OCI-M2 (cell line): ENCODE results near the gene PTPN18.
"Not testable (repeated sequence)": the region's sequence is repeated elsewhere in the genome, so short reads cannot be mapped to it uniquely, and the experiment has no call there.

ENCODE experiments used
- DNase-seq: peaks from one replicate; lab custom pipeline; 2025; ENCODE audit not compliant: unreplicated experiment; lab: John Stamatoyannopoulos, UW

The PTPN18 gene

GRCh38 chr2:130380096-130380934 lies 24.5 kb downstream of the PTPN18 start:
- no peak for DNase-seq

GRCh38 chr2:130381145-130381544 lies 25.3 kb downstream of the PTPN18 start:
- DNase-seq = no peak

GRCh38 chr2:130381619-130382018 lies 25.8 kb downstream of the PTPN18 start:
- no peak for DNase-seq

GRCh38 chr2:130382313-130382917 lies 26.6 kb downstream of the PTPN18 start:
- no peak for DNase-seq

DNA sequence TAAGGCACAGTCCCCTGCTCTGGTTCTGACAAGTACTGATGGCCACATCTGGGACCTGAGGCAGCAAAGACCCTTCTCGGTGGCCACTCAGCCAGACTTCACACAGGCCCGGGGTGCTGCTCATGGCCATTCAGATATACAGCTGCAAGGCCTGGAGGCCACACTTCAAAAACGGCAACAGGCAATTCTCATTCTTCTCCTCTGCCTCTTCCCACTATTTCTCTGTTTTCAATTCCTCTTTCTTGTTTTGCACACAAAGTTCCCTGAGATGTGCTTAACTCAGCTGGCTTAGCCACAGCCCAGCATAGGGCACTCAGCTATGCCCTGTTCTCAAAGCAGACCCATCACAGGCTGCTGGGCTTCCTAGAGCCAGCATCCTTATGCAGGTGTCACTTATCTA lies 29.9 kb downstream of the PTPN18 start:
- DNase-seq = no peak

- DNase-seq = no peak
Observed at GRCh38 chr2:130387071-130387400, 31.2 kb downstream of the PTPN18 start.

DNA sequence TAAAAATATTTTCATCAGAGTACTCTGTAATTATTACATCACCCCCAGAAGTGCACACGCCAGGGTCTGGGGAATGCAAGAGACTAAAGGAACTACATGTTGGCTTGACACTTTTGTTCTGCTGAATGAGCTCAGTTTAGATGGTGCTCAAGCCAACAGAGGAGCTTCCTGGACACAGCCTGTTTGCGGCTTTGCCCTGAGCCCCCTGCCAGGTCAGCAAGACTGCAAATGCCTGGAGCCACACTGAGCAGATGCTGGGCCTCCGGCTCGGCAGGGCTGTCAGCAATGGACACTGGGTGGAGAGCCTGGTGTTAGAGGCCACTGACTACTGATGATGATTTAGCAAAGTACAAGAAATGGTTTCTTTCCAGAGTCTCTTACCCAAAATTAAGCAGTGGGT lies 31.9 kb downstream of the PTPN18 start:
- DNase-seq = no peak

DNA sequence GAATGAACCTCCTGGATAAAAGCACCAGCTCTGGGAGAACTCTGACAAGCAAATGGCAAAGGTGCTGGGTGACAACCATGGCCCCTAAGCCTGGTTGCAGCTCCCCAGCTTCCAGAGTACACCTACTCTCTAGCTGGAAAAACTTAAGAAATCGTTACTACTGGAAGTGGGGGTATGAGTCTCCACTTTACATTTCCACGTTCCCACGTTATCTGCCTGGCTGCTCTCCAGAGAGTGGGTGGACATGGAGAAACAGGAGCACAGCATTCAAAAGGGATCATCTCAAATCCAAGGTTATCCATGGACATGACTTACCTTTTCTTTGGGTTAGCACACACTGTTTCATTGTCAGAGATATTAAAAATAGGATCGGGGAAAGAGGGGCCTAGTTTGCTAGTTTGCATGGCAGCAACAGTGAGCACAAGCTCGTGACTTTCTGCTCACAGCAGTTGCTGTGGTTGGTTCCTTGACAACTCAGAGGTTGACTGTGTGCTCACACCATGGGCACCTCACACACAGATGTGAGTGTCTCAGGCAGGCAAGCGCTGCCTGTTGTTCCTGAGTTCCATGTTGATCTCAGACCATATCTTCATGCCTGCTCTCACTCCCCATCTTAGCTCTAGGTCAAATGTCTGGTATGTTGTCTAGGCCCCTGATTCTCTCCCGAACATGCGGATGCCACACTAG lies 32.5 kb downstream of the PTPN18 start:
- DNase-seq = no peak

DNA sequence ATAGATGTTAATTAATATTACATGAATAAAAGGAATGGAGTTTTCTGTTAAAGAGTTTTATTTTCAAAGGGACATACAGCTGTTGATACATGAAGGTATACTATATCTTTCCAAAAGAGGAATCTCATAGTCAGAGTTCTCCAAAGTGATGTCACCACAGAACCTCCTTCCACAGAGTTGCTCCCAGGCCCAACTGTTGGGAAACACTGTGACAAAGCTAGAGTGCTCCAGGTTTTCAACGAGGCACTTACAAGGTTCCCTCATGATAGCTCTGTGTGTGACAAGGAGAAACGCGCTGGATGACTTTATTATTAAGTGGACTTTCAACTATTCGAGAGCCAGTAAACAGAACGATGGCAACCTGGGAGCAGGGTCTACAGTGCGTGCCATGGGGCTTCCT lies 33.5 kb downstream of the PTPN18 start:
- DNase-seq = no peak

- no peak for DNase-seq
Observed at GRCh38 chr2:130389783-130390182, 33.9 kb downstream of the PTPN18 start.

DNA sequence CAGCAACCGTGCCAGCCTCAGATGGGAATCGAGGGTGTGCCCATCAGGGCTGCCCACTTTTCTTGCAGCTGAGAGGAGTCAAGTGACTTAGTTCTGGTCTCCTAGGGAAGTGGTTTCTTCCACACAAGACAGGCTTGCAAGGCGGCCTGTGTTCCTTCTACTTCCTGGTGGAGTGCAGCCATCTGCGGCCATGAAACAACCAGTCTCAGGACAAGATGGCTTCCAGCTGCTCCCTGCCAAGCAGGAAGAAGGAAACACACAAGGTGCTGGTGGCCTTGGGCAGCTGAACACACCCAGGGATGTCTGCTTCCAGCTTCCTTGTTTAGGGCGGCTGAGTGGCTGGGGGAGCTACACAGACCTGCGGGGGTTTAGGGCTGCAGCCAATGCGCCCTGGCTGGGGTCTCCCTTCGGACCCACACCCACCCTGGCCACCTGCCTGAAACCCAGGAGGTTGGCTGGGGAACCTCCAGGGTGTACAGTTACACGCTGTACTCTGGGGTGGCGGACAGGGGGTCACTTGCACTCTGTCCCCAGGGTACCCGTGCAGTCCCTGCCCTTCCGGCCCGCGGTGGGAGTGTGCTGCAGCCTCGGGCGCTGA lies 34.7 kb downstream of the PTPN18 start:
- DNase-seq = no peak

- DNase-seq = peak; percentile 12
Observed at GRCh38 chr2:130391058-130391871, 35.4 kb downstream of the PTPN18 start.

DNA sequence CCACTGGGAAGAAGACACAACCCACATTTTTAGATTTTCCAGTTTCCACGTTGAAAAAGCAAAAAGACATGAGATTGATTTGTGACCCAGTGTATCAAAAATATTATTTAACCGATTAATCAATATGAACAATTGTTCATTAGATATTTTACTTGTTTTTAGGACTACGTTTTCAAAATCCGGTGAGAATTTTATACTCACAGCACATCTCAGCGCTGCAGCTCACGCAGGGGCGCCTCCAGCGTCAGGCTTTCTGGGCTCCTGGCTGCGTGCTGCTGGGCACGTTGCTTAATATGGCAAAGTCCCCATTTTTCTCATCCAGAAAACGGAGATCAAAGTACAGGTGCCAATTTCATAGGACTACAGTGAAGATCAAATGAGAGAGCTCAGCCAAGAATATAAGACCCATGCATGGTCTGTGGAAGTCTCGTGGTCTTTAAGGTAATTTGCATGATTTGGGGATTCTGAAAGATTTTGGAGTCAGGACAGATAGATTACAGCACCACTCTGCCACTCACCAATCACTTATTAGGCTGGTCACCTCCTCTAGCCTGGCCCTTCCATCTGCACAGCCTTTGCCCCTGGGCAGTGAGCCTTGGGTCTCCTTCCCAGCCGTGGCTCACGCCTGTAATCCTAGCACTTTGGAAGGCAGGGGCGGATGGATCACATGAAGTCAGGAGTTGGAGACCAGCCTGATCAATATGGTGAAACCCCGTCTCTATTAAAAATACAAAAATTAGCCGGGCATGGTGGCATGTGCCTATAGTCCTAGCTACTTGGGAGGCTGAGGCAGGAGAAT lies 36.2 kb downstream of the PTPN18 start:
- DNase-seq = no peak

- no peak for DNase-seq
Observed at GRCh38 chr2:130393318-130393910, 37.6 kb downstream of the PTPN18 start.

- not testable (repeated sequence) for DNase-seq
Observed at GRCh38 chr2:130406280-130406679, 50.4 kb downstream of the PTPN18 start.

GRCh38 chr2:130416693-130417092 lies 60.8 kb downstream of the PTPN18 start:
- not testable (repeated sequence) for DNase-seq

GRCh38 chr2:130418845-130419244 lies 63.0 kb downstream of the PTPN18 start:
- DNase-seq = not testable (repeated sequence)
